Dendritic cell treated with granulocyte-macrophage colony-stimulating factor and Interleukin-4, amounts not matched to agents 40 ng/mL and 50 ng/mL, for 4 days (primary cell): ENCODE measurements around the gene APOO.

Experiments used
- H3K27ac Mint-ChIP-seq: one replicate; pipeline ENCODE4 v1.8.0; 2022; ENCODE audit warnings: mild to moderate bottlenecking, mixed read lengths
- H3K27me3 Mint-ChIP-seq: one replicate; pipeline ENCODE4 v1.8.0; 2022; ENCODE audit warnings: mild to moderate bottlenecking, mixed read lengths
- H3K36me3 Mint-ChIP-seq: one replicate; pipeline ENCODE4 v1.8.0; 2022; ENCODE audit warnings: low read depth, mixed read lengths
- H3K4me1 Mint-ChIP-seq: one replicate; pipeline ENCODE4 v1.8.0; 2022; ENCODE audit warnings: low read depth, mixed read lengths
- H3K4me3 Mint-ChIP-seq: one replicate; pipeline ENCODE4 v1.8.0; 2022; ENCODE audit warnings: mild to moderate bottlenecking, moderate library complexity, mixed read lengths
- H3K9me3 Mint-ChIP-seq: one replicate; pipeline ENCODE4 v1.8.0; 2022; ENCODE audit warnings: mixed read lengths
- intact Hi-C: fragments of 100-400 bp; cut with micrococcal nuclease; formaldehyde crosslinking; loops from one replicate; pipeline ENCODE4 v1.15.0; 2022

The APOO gene

GRCh38 chrX:23930894-23931604 is 23.3 kb upstream of the APOO start:
- intact Hi-C loops, result no loop called here
- H3K27me3 Mint-ChIP-seq, result no peaks in the 10 kb centered on the region
- no peaks in the 10 kb centered on the region for H3K9me3 Mint-ChIP-seq
- no peaks in the 10 kb centered on the region for H3K4me1 Mint-ChIP-seq
- no peak overlapping the region for H3K4me3 Mint-ChIP-seq
- no peaks in the 10 kb centered on the region for H3K36me3 Mint-ChIP-seq
- H3K27ac Mint-ChIP-seq, result peak overlapping the region; percentile 67

- intact Hi-C loops, result no loop called here
- H3K27me3 Mint-ChIP-seq, result no peaks in the 10 kb centered on the region
- no peak overlapping the region for H3K4me3 Mint-ChIP-seq
- H3K9me3 Mint-ChIP-seq, result no peaks in the 10 kb centered on the region
- no peaks in the 10 kb centered on the region for H3K4me1 Mint-ChIP-seq
- H3K27ac Mint-ChIP-seq, result no peak overlapping the region
- no peaks in the 10 kb centered on the region for H3K36me3 Mint-ChIP-seq
Measured at GRCh38 chrX:23926015-23926414, 18.3 kb upstream of the APOO start.

- H3K27ac Mint-ChIP-seq, result no peak overlapping the region
- no peaks in the 10 kb centered on the region for H3K4me1 Mint-ChIP-seq
Measured at GRCh38 chrX:23919706-23920320, 12.1 kb upstream of the APOO start.

GRCh38 chrX:23919148-23919547 is 11.4 kb upstream of the APOO start:
- H3K27ac Mint-ChIP-seq, result no peak overlapping the region
- intact Hi-C loops, result loop anchor here (10.0 kb wide), 1 partner anchor 46 kb away; no protein-coding TSS in a partner anchor
- peaks cover 9% of the 10 kb centered on the region for H3K9me3 Mint-ChIP-seq
- H3K4me3 Mint-ChIP-seq, result no peak overlapping the region
- no peaks in the 10 kb centered on the region for H3K27me3 Mint-ChIP-seq
- no peaks in the 10 kb centered on the region for H3K4me1 Mint-ChIP-seq
- no peaks in the 10 kb centered on the region for H3K36me3 Mint-ChIP-seq

More at GRCh38 chrX:23919706-23920320, 12.1 kb upstream of the APOO start:
- intact Hi-C loops, result loop anchor here (10.0 kb wide), 1 partner anchor 45 kb away; no protein-coding TSS in a partner anchor
- Mint-ChIP-seq H3K36me3 (no peaks in the 10 kb centered on the region), H3K4me3 (no peak overlapping the region), H3K27me3 (no peaks in the 10 kb centered on the region), H3K9me3 (peaks cover 9% of the 10 kb centered on the region)

GRCh38 chrX:23911126-23911835 is 3.5 kb upstream of the APOO start:
- H3K9me3 Mint-ChIP-seq, result no peaks in the 10 kb centered on the region
- no peaks in the 10 kb centered on the region for H3K27me3 Mint-ChIP-seq
- H3K4me3 Mint-ChIP-seq, result no peak overlapping the region
- H3K4me1 Mint-ChIP-seq, result peaks cover 18% of the 10 kb centered on the region
- H3K36me3 Mint-ChIP-seq, result no peaks in the 10 kb centered on the region
- peak overlapping the region; percentile 83 for H3K27ac Mint-ChIP-seq
- intact Hi-C loops, result loop anchor here (2.0 to 10.0 kb wide), 2 partner anchors 54 to 114 kb away; no protein-coding TSS in a partner anchor

GRCh38 chrX:23908219-23909004 is 674 bp upstream of the APOO start:
- H3K36me3 Mint-ChIP-seq, result peaks cover 6% of the 10 kb centered on the region
- intact Hi-C loops, result loop anchor here (1.0 to 5.0 kb wide), 2 partner anchors 146 to 244 kb away; partner anchors contain the start of gene EIF2S3
- peaks cover 21% of the 10 kb centered on the region for H3K4me1 Mint-ChIP-seq
- H3K27me3 Mint-ChIP-seq, result no peaks in the 10 kb centered on the region
- no peak overlapping the region for H3K4me3 Mint-ChIP-seq
- no peaks in the 10 kb centered on the region for H3K9me3 Mint-ChIP-seq
- peak overlapping the region; percentile 80 for H3K27ac Mint-ChIP-seq

- H3K9me3 Mint-ChIP-seq, result no peaks in the 10 kb centered on the region
- intact Hi-C loops, result loop anchor here (5.0 kb wide), 1 partner anchor 245 kb away; no protein-coding TSS in a partner anchor
- no peaks in the 10 kb centered on the region for H3K27me3 Mint-ChIP-seq
- H3K4me1 Mint-ChIP-seq, result peaks cover 17% of the 10 kb centered on the region
- peak overlapping the region; percentile 73 for H3K4me3 Mint-ChIP-seq
- H3K36me3 Mint-ChIP-seq, result peaks cover 6% of the 10 kb centered on the region
- peak overlapping the region; percentile 80 for H3K27ac Mint-ChIP-seq
Measured at GRCh38 chrX:23907111-23907497, 634 bp downstream of the APOO start.

GRCh38 chrX:23904096-23904495 is 3.6 kb downstream of the APOO start:
- Mint-ChIP-seq H3K27me3 (no peaks in the 10 kb centered on the region), H3K36me3 (peaks cover 6% of the 10 kb centered on the region), H3K4me3 (no peak overlapping the region), H3K9me3 (no peaks in the 10 kb centered on the region), H3K4me1 (peaks cover 9% of the 10 kb centered on the region), H3K27ac (no peak overlapping the region)
- intact Hi-C loops, result loop anchor here (5.0 kb wide), 1 partner anchor 62 kb away; no protein-coding TSS in a partner anchor

- Mint-ChIP-seq H3K27ac (no peak overlapping the region), H3K27me3 (no peaks in the 10 kb centered on the region), H3K4me1 (peaks cover 10% of the 10 kb centered on the region)
Measured at GRCh38 chrX:23902419-23902818, 5.3 kb downstream of the APOO start.

GRCh38 chrX:23901805-23902204 is 5.9 kb downstream of the APOO start:
- peaks cover 10% of the 10 kb centered on the region for H3K4me1 Mint-ChIP-seq
- intact Hi-C loops, result loop anchor here (1.0 to 5.0 kb wide), 4 partner anchors 60 to 208 kb away; no protein-coding TSS in a partner anchor
- no peak overlapping the region for H3K27ac Mint-ChIP-seq
- H3K4me3 Mint-ChIP-seq, result no peak overlapping the region
- H3K9me3 Mint-ChIP-seq, result no peaks in the 10 kb centered on the region
- no peaks in the 10 kb centered on the region for H3K27me3 Mint-ChIP-seq
- peaks cover 6% of the 10 kb centered on the region for H3K36me3 Mint-ChIP-seq

More at GRCh38 chrX:23902419-23902818, 5.3 kb downstream of the APOO start:
- Mint-ChIP-seq H3K36me3 (peaks cover 6% of the 10 kb centered on the region), H3K9me3 (no peaks in the 10 kb centered on the region), H3K4me3 (no peak overlapping the region)
- intact Hi-C loops, result loop anchor here (1.0 to 5.0 kb wide), 2 partner anchors 60 to 208 kb away; no protein-coding TSS in a partner anchor

GRCh38 chrX:23901060-23901459 is 6.7 kb downstream of the APOO start:
- peaks cover 6% of the 10 kb centered on the region for H3K36me3 Mint-ChIP-seq
- no peaks in the 10 kb centered on the region for H3K27me3 Mint-ChIP-seq
- no peaks in the 10 kb centered on the region for H3K9me3 Mint-ChIP-seq
- intact Hi-C loops, result loop anchor here (1.0 to 5.0 kb wide), 3 partner anchors 59 to 145 kb away; no protein-coding TSS in a partner anchor
- H3K4me3 Mint-ChIP-seq, result no peak overlapping the region
- peaks cover 10% of the 10 kb centered on the region for H3K4me1 Mint-ChIP-seq
- H3K27ac Mint-ChIP-seq, result no peak overlapping the region

GRCh38 chrX:23900220-23900797 is 7.4 kb downstream of the APOO start:
- Mint-ChIP-seq H3K9me3 (no peaks in the 10 kb centered on the region), H3K36me3 (peaks cover 6% of the 10 kb centered on the region), H3K27me3 (no peaks in the 10 kb centered on the region), H3K4me1 (peaks cover 10% of the 10 kb centered on the region), H3K4me3 (no peak overlapping the region), H3K27ac (no peak overlapping the region)
- intact Hi-C loops, result loop anchor here (5.0 kb wide), 1 partner anchor 58 kb away; no protein-coding TSS in a partner anchor
